A549 (cell line): ENCODE data around the gene TLR1. TPM values are rescaled to one million over a fixed set of nuclear protein-coding genes. Genes with fewer than 3 reads are reported as not detected.

Experiments used
- ATAC-seq, 2 experiments: fragments of 200-7000 bp in 1 of 2; fragments of >200 bp in 1 of 2; cut with Nextera tagmentation in 1 of 2; cut with Tn5 transposase in 1 of 2; 3 replicates each; pipeline versions ENCODE4 v1.8.0 to v1.9.1; 2018 to 2020; ENCODE audit warnings: mild to moderate bottlenecking in 1 of 2, moderate library complexity in 1 of 2
- CTCF ChIA-PET: fragments of 300-600 bp; sonication (Branson Sonifier 250); formaldehyde crosslinking; extraction: SDS; loops from one replicate; lab custom pipeline; 2021; ENCODE audit warnings: antibody characterized with exemption, inconsistent platforms; lab: Yijun Ruan, JAX
- POLR2A ChIA-PET: fragments of 350-600 bp; formaldehyde crosslinking; extraction: SDS; loops from one replicate; lab custom pipeline; 2021; ENCODE audit warnings: antibody characterized with exemption, inconsistent platforms; lab: Yijun Ruan, JAX
- DNase-seq, 2 experiments: peaks; one replicate each; pipeline versions ENCODE4 v3.0.0 to v3.0.0-alpha.2; 2011 to 2016; ENCODE audit warnings: low read depth in 1 of 2, low spot score in 1 of 2
- FAIRE-seq: peaks from 2 replicates; lab custom pipeline; 2011; peaks lifted over from hg19 to GRCh38; lab: Jason Lieb, UNC
- H3K27ac ChIP-seq, 2 experiments: fragments of >200 bp; sonication (Bioruptor Twin); formaldehyde crosslinking; 3 replicates each; pipeline ENCODE4 v1.5.1; 2016 to 2017
- H3K4me1 ChIP-seq: fragments of >200 bp; sonication (Bioruptor Twin); formaldehyde crosslinking; 3 replicates; pipeline ENCODE4 v1.6.1; 2016
- H3K4me2 ChIP-seq: fragments of >200 bp; sonication (Bioruptor Twin); formaldehyde crosslinking; 3 replicates; pipeline ENCODE4 v1.6.1; 2016
- H3K4me3 ChIP-seq: fragments of >200 bp; sonication (Bioruptor Twin); formaldehyde crosslinking; 3 replicates; pipeline ENCODE4 v1.5.1; 2016
- H3K9me3 ChIP-seq: fragments of >200 bp; sonication (Bioruptor Twin); formaldehyde crosslinking; 3 replicates; pipeline ENCODE4 v1.6.1; 2016
- BCL3 ChIP-seq: fragments of >200 bp; sonication (Bioruptor Twin); formaldehyde crosslinking; IDR thresholded peaks from 3 replicates; pipeline ENCODE4 v1.6.1; 2016
- CBX8 ChIP-seq: fragments of 200-600 bp; sonication (generic); IDR thresholded peaks from 2 replicates; pipeline ENCODE4 v1.6.1; 2016
- CEBPB ChIP-seq, 2 experiments: fragments of >200 bp in 1 of 2; sonication (Bioruptor Twin) in 1 of 2; formaldehyde crosslinking in 1 of 2; IDR thresholded peaks; 2 replicates each; pipeline ENCODE4 v1.6.1; 2012 to 2016
- CHD2 ChIP-seq: fragments of 150-350 bp; IDR thresholded peaks from 2 replicates; pipeline ENCODE4 v1.6.1; 2014; ENCODE audit warnings: low read length; ENCODE audit not compliant: partially characterized antibody
- CTCF ChIP-seq: fragments of >200 bp; sonication (Bioruptor Twin); formaldehyde crosslinking; IDR thresholded peaks from 3 replicates; pipeline ENCODE4 v1.5.1; 2016
- E2F6 ChIP-seq: IDR thresholded peaks from 2 replicates; pipeline ENCODE4 v1.6.1; 2012; ENCODE audit warnings: low read depth, borderline replicate concordance
- EHMT2 ChIP-seq: fragments of 200-600 bp; sonication (generic); IDR thresholded peaks from 2 replicates; pipeline ENCODE4 v1.6.1; 2016; ENCODE audit warnings: antibody characterized with exemption, low read depth, mild to moderate bottlenecking, moderate library complexity
- ELK1 ChIP-seq: fragments of 150-350 bp; IDR thresholded peaks from 2 replicates; pipeline ENCODE4 v1.6.1; 2014; ENCODE audit warnings: low read depth, mild to moderate bottlenecking, low read length
- HOXB13 ChIP-seq: fragments of 250-450 bp; sonication (Bioruptor Pico); IDR thresholded peaks from 2 replicates; pipeline ENCODE4 v1.5.0; 2020; ENCODE audit warnings: low read depth, mild to moderate bottlenecking, moderate library complexity
- HOXB5 ChIP-seq: fragments of 250-450 bp; sonication (Bioruptor Pico); IDR thresholded peaks from 2 replicates; pipeline ENCODE4 v1.5.0; 2020; ENCODE audit warnings: mild to moderate bottlenecking, moderate library complexity
- MAZ ChIP-seq: fragments of 150-350 bp; IDR thresholded peaks from 2 replicates; pipeline ENCODE4 v1.6.1; 2014; ENCODE audit warnings: antibody characterized with exemption, low read depth, low read length, borderline replicate concordance
- MYC ChIP-seq: IDR thresholded peaks from 2 replicates; pipeline ENCODE4 v1.6.1; 2012; ENCODE audit warnings: mild to moderate bottlenecking, inconsistent platforms, low read length, improper control_type of control experiment, borderline replicate concordance
- NPAS2 ChIP-seq: fragments of 250-450 bp; sonication (Bioruptor Pico); IDR thresholded peaks from 2 replicates; pipeline ENCODE4 v1.8.0; 2022; ENCODE audit warnings: mild to moderate bottlenecking, moderate library complexity, borderline replicate concordance
- PHF8 ChIP-seq: fragments of 200-600 bp; sonication (generic); IDR thresholded peaks from 2 replicates; pipeline ENCODE4 v1.6.1; 2016; ENCODE audit warnings: low read depth, mild to moderate bottlenecking, antibody characterized with exemption, moderate library complexity, borderline replicate concordance
- POLR2A ChIP-seq: IDR thresholded peaks from 2 replicates; pipeline ENCODE4 v1.6.1; 2012; ENCODE audit warnings: mild to moderate bottlenecking, low read length
- RAD21 ChIP-seq, 2 experiments: fragments of >200 bp in 1 of 2; sonication (Bioruptor Twin) in 1 of 2; formaldehyde crosslinking in 1 of 2; IDR thresholded peaks in 1 of 2; conservative IDR thresholded peaks in 1 of 2; 2 replicates in 1 of 2; 3 replicates in 1 of 2; pipeline ENCODE4 v1.6.1; 2012 to 2018; ENCODE audit warnings: inconsistent platforms in 1 of 2
- SMC3 ChIP-seq: fragments of >200 bp; sonication (Bioruptor Twin); formaldehyde crosslinking; IDR thresholded peaks from 3 replicates; pipeline ENCODE4 v1.6.1; 2018; ENCODE audit warnings: inconsistent platforms
- SREBF2 ChIP-seq: fragments of 450-650 bp; IDR thresholded peaks from 2 replicates; pipeline ENCODE4 v1.6.1; 2014; ENCODE audit warnings: mild to moderate bottlenecking, moderate library complexity
- TFCP2L1 ChIP-seq: fragments of 250-450 bp; sonication (Bioruptor Pico); IDR thresholded peaks from 2 replicates; pipeline ENCODE4 v1.5.0; 2021; ENCODE audit warnings: mild to moderate bottlenecking
- TP53 ChIP-seq: fragments of 250-450 bp; sonication (Bioruptor Pico); IDR thresholded peaks from 2 replicates; pipeline ENCODE4 v1.5.0; 2021; ENCODE audit warnings: mild to moderate bottlenecking, moderate library complexity
- USF2 ChIP-seq: fragments of 450-650 bp; IDR thresholded peaks from 2 replicates; pipeline ENCODE4 v1.6.1; 2014; ENCODE audit warnings: antibody characterized with exemption
- WGBS: methylation state at CpG from one replicate; pipeline ENCODE4 v1.1.6; 2017; ENCODE audit errors: missing lambda C conversion rate; 5-methylcytosine and 5-hydroxymethylcytosine counted together
- polyA plus RNA-seq, 4 experiments: library from polyadenylated mRNA; depleted of rRNA in 3 of 4; stranded (reverse); fragments of >200 nt; fragmentation: RNase III in 1 of 4; extraction: RNeasy Plus Mini Kit Qiagen cat#74134 plus additional on column Dnase treatment in 1 of 4; gene quantifications; 2 replicates in 3 of 4; 3 replicates in 1 of 4; pipeline ENCODE4 v1.2.3, GENCODE V29; 2011 to 2017

Gene TLR1
- polyA plus RNA-seq, 2 of the 4 experiments (the other 2 are of a cell fraction): 0.83 to 2.6 TPM

- no peak for TF ChIP-seq USF2
- peak; percentile 53 for TF ChIP-seq CTCF
- peak; percentile 45 to 58 for TF ChIP-seq RAD21 (conservative IDR thresholded peaks at IDR 0.05 in 1 of 2, IDR thresholded peaks at IDR 0.05 in 1 of 2)
- peak; percentile 53 for TF ChIP-seq SMC3
Measured at GRCh38 chr4:38782452-38783108, 22.0 kb downstream of the TLR1 start, which contains the start of gene TLR10. Gene TLR10 (minus strand): TSS chr4:38782990. CDS start chr4:38775590, 7,400 bp downstream.

GRCh38 chr4:38781854-38782261 is 22.7 kb downstream of the TLR1 start:
- no peak overlapping the region for H3K27ac ChIP-seq
- WGBS: 87% methylated on average over 4 of the region's 4 CpGs
- H3K4me1 ChIP-seq: 0 out of 3 replicates have a peak, but pooled peaks cover 3% of the 10 kb centered on the region
- ChIA-PET CTCF (interaction anchor here (0.5 to 4.7 kb wide), 12 partner anchors 10 to 719 kb away, joined by 3 to 41 read pairs (median 6); partner anchors contain the start of gene TLR1), POLR2A (no interaction called here)
- TF ChIP-seq TFCP2L1 (no peak), HOXB5 (CRISPR knock-in tag) (no peak), CHD2 (no peak), HOXB13 (CRISPR knock-in tag) (no peak), TP53 (CRISPR knock-in tag) (no peak), SREBF2 (no peak), MAZ (no peak), EHMT2 (no peak), BCL3 (no peak), CBX8 (no peak), E2F6 (no peak), PHF8 (no peak), ELK1 (no peak), NPAS2 (CRISPR knock-in tag) (no peak), USF2 (no peak), CEBPB (IDR thresholded peaks at IDR 0.05) (no peak), RAD21 (conservative IDR thresholded peaks at IDR 0.05 in 1 of 2, IDR thresholded peaks at IDR 0.05 in 1 of 2) (no peak), POLR2A (no peak), MYC (no peak)
- FAIRE-seq: no peak
- H3K9me3 ChIP-seq: no peaks in the 10 kb centered on the region
- no peak overlapping the region for H3K4me3 ChIP-seq
- no peak overlapping the region for H3K4me2 ChIP-seq
- ATAC-seq: no peak
- DNase-seq: no peak

More at GRCh38 chr4:38782452-38783108, 22.0 kb downstream of the TLR1 start, which contains the start of gene TLR10:
- Histone ChIP-seq H3K9me3 (no peaks in the 10 kb centered on the region), H3K4me2 (peak within 1 kb of the TSS; percentile 27; the same call in 1 of the 3 replicates), H3K4me1 (peaks cover 9% of the 10 kb centered on the region; the same call in 1 of the 3 replicates), H3K27ac (no peak within 1 kb of the TSS), H3K4me3 (no peak within 1 kb of the TSS)
- POLR2A ChIA-PET: interaction anchor here (0.6 kb wide), 1 partner anchor 10 kb away, joined by 3 read pairs; no protein-coding TSS in a partner anchor
- 36% methylated on average over 12 of the region's 12 CpGs for WGBS
- DNase-seq (peak; percentile 19 to 57), FAIRE-seq (no peak), ATAC-seq (peak; percentile 68 to 71; a peak in 4 of 6 replicates)
- CTCF ChIA-PET: interaction anchor here (0.7 to 4.7 kb wide), 17 partner anchors 11 to 720 kb away, joined by 3 to 41 read pairs (median 5); partner anchors contain the start of gene TLR1
